ENCODE results near the gene C20orf202.

Gene C20orf202

GRCh38 chr20:1182106-1182505 lies 21.1 kb upstream of the C20orf202 start:
- no peak overlapping the region for H3K27ac ChIP-seq (ENCODE audit: insufficient read depth, low read depth, low read length, poor library complexity, severe bottlenecking)
- no peaks in the 10 kb centered on the region for H3K4me1 ChIP-seq (ENCODE audit: control insufficient read depth, insufficient read depth, low read length)
- WGBS, 2 experiments: 74 to 76% methylated on average over 4 of the region's 4 CpGs
- H3K4me3 ChIP-seq (ENCODE audit: insufficient read depth, low read depth, low read length): no peak overlapping the region
- no peaks in the 10 kb centered on the region for H3K36me3 ChIP-seq (ENCODE audit: control insufficient read depth, insufficient read depth, low read length)
- H3K27me3 ChIP-seq (ENCODE audit: control insufficient read depth, insufficient read depth, low read length, poor library complexity, severe bottlenecking): peaks cover 38% of the 10 kb centered on the region
- no peaks in the 10 kb centered on the region for H3K9me3 ChIP-seq (ENCODE audit: control insufficient read depth, low read length)

- Histone ChIP-seq H3K4me3 (ENCODE audit: insufficient read depth, low read depth, low read length) (no peak overlapping the region), H3K36me3 (ENCODE audit: control insufficient read depth, insufficient read depth, low read length) (no peaks in the 10 kb centered on the region), H3K4me1 (ENCODE audit: control insufficient read depth, insufficient read depth, low read length) (no peaks in the 10 kb centered on the region), H3K27ac (ENCODE audit: insufficient read depth, low read depth, low read length, poor library complexity, severe bottlenecking) (no peak overlapping the region), H3K27me3 (ENCODE audit: control insufficient read depth, insufficient read depth, low read length, poor library complexity, severe bottlenecking) (peaks cover 38% of the 10 kb centered on the region), H3K9me3 (ENCODE audit: control insufficient read depth, low read length) (no peaks in the 10 kb centered on the region)
- 89 to 97% methylated on average over 6 of the region's 6 CpGs for WGBS, 2 experiments
Observed at GRCh38 chr20:1183153-1183552, 20.1 kb upstream of the C20orf202 start.

- Histone ChIP-seq H3K9me3 (ENCODE audit: control insufficient read depth, low read length) (no peaks in the 10 kb centered on the region), H3K27me3 (ENCODE audit: control insufficient read depth, insufficient read depth, low read length, poor library complexity, severe bottlenecking) (peaks cover 38% of the 10 kb centered on the region), H3K36me3 (ENCODE audit: control insufficient read depth, insufficient read depth, low read length) (no peaks in the 10 kb centered on the region), H3K27ac (ENCODE audit: insufficient read depth, low read depth, low read length, poor library complexity, severe bottlenecking) (no peak overlapping the region), H3K4me3 (ENCODE audit: insufficient read depth, low read depth, low read length) (peak overlapping the region; percentile 46), H3K4me1 (ENCODE audit: control insufficient read depth, insufficient read depth, low read length) (no peaks in the 10 kb centered on the region)
- 65 to 69% methylated on average over 13 of the region's 13 CpGs for WGBS, 2 experiments
Observed at GRCh38 chr20:1184260-1184637, 19.0 kb upstream of the C20orf202 start.

GRCh38 chr20:1184638-1185315 lies 18.5 kb upstream of the C20orf202 start, which contains the start of gene TMEM74B:
Gene TMEM74B (minus strand): TSS chr20:1184981. CDS start chr20:1183801, 1,180 bp downstream.
- Histone ChIP-seq H3K4me1 (ENCODE audit: control insufficient read depth, insufficient read depth, low read length) (no peaks in the 10 kb centered on the region), H3K36me3 (ENCODE audit: control insufficient read depth, insufficient read depth, low read length) (no peaks in the 10 kb centered on the region), H3K9me3 (ENCODE audit: control insufficient read depth, low read length) (no peaks in the 10 kb centered on the region), H3K27ac (ENCODE audit: insufficient read depth, low read depth, low read length, poor library complexity, severe bottlenecking) (no peak within 1 kb of the TSS), H3K27me3 (ENCODE audit: control insufficient read depth, insufficient read depth, low read length, poor library complexity, severe bottlenecking) (peaks cover 38% of the 10 kb centered on the region), H3K4me3 (ENCODE audit: insufficient read depth, low read depth, low read length) (peak within 1 kb of the TSS; percentile 46)
- WGBS, 2 experiments: 5% methylated on average over 76 of the region's 76 CpGs

GRCh38 chr20:1185316-1185741 lies 17.9 kb upstream of the C20orf202 start:
- no peaks in the 10 kb centered on the region for H3K4me1 ChIP-seq (ENCODE audit: control insufficient read depth, insufficient read depth, low read length)
- H3K4me3 ChIP-seq (ENCODE audit: insufficient read depth, low read depth, low read length): peak overlapping the region; percentile 46
- no peaks in the 10 kb centered on the region for H3K36me3 ChIP-seq (ENCODE audit: control insufficient read depth, insufficient read depth, low read length)
- peaks cover 38% of the 10 kb centered on the region for H3K27me3 ChIP-seq (ENCODE audit: control insufficient read depth, insufficient read depth, low read length, poor library complexity, severe bottlenecking)
- WGBS, 2 experiments: 0% methylated on average over 54 of the region's 54 CpGs
- no peak overlapping the region for H3K27ac ChIP-seq (ENCODE audit: insufficient read depth, low read depth, low read length, poor library complexity, severe bottlenecking)
- no peaks in the 10 kb centered on the region for H3K9me3 ChIP-seq (ENCODE audit: control insufficient read depth, low read length)

- no peaks in the 10 kb centered on the region for H3K9me3 ChIP-seq (ENCODE audit: control insufficient read depth, low read length)
- no peaks in the 10 kb centered on the region for H3K4me1 ChIP-seq (ENCODE audit: control insufficient read depth, insufficient read depth, low read length)
- no peaks in the 10 kb centered on the region for H3K36me3 ChIP-seq (ENCODE audit: control insufficient read depth, insufficient read depth, low read length)
- peaks cover 38% of the 10 kb centered on the region for H3K27me3 ChIP-seq (ENCODE audit: control insufficient read depth, insufficient read depth, low read length, poor library complexity, severe bottlenecking)
- peak overlapping the region; percentile 46 for H3K4me3 ChIP-seq (ENCODE audit: insufficient read depth, low read depth, low read length)
- H3K27ac ChIP-seq (ENCODE audit: insufficient read depth, low read depth, low read length, poor library complexity, severe bottlenecking): no peak overlapping the region
- WGBS, 2 experiments: 17% methylated on average over 18 to 20 of the region's 20 CpGs
Observed at GRCh38 chr20:1185790-1186334, 17.4 kb upstream of the C20orf202 start.

- Histone ChIP-seq H3K36me3 (ENCODE audit: control insufficient read depth, insufficient read depth, low read length) (no peaks in the 10 kb centered on the region), H3K9me3 (ENCODE audit: control insufficient read depth, low read length) (no peaks in the 10 kb centered on the region), H3K4me1 (ENCODE audit: control insufficient read depth, insufficient read depth, low read length) (no peaks in the 10 kb centered on the region), H3K27ac (ENCODE audit: insufficient read depth, low read depth, low read length, poor library complexity, severe bottlenecking) (no peak overlapping the region), H3K4me3 (ENCODE audit: insufficient read depth, low read depth, low read length) (no peak overlapping the region), H3K27me3 (ENCODE audit: control insufficient read depth, insufficient read depth, low read length, poor library complexity, severe bottlenecking) (peaks cover 38% of the 10 kb centered on the region)
- whole genome bisulfite sequencing, 2 experiments: 71 to 75% methylated on average over 13 of the region's 13 CpGs
Observed at GRCh38 chr20:1186367-1186991, 16.8 kb upstream of the C20orf202 start.

- WGBS, 2 experiments: 72 to 73% methylated on average over 4 of the region's 4 CpGs
- H3K27me3 ChIP-seq (ENCODE audit: control insufficient read depth, insufficient read depth, low read length, poor library complexity, severe bottlenecking): peaks cover 32% of the 10 kb centered on the region
- no peak overlapping the region for H3K27ac ChIP-seq (ENCODE audit: insufficient read depth, low read depth, low read length, poor library complexity, severe bottlenecking)
- H3K4me3 ChIP-seq (ENCODE audit: insufficient read depth, low read depth, low read length): no peak overlapping the region
- no peaks in the 10 kb centered on the region for H3K4me1 ChIP-seq (ENCODE audit: control insufficient read depth, insufficient read depth, low read length)
- no peaks in the 10 kb centered on the region for H3K9me3 ChIP-seq (ENCODE audit: control insufficient read depth, low read length)
- H3K36me3 ChIP-seq (ENCODE audit: control insufficient read depth, insufficient read depth, low read length): no peaks in the 10 kb centered on the region
Observed at GRCh38 chr20:1187605-1188171, 15.6 kb upstream of the C20orf202 start.

GRCh38 chr20:1188347-1188746 lies 14.9 kb upstream of the C20orf202 start:
- Histone ChIP-seq H3K27ac (ENCODE audit: insufficient read depth, low read depth, low read length, poor library complexity, severe bottlenecking) (no peak overlapping the region), H3K27me3 (ENCODE audit: control insufficient read depth, insufficient read depth, low read length, poor library complexity, severe bottlenecking) (peaks cover 26% of the 10 kb centered on the region), H3K4me1 (ENCODE audit: control insufficient read depth, insufficient read depth, low read length) (no peaks in the 10 kb centered on the region), H3K36me3 (ENCODE audit: control insufficient read depth, insufficient read depth, low read length) (no peaks in the 10 kb centered on the region), H3K4me3 (ENCODE audit: insufficient read depth, low read depth, low read length) (no peak overlapping the region), H3K9me3 (ENCODE audit: control insufficient read depth, low read length) (no peaks in the 10 kb centered on the region)
- WGBS, 2 experiments: 80 to 92% methylated on average over 1 of the region's 1 CpG

- Histone ChIP-seq H3K27me3 (ENCODE audit: control insufficient read depth, insufficient read depth, low read length, poor library complexity, severe bottlenecking) (peaks cover 11% of the 10 kb centered on the region), H3K36me3 (ENCODE audit: control insufficient read depth, insufficient read depth, low read length) (no peaks in the 10 kb centered on the region), H3K9me3 (ENCODE audit: control insufficient read depth, low read length) (no peaks in the 10 kb centered on the region), H3K4me1 (ENCODE audit: control insufficient read depth, insufficient read depth, low read length) (no peaks in the 10 kb centered on the region), H3K27ac (ENCODE audit: insufficient read depth, low read depth, low read length, poor library complexity, severe bottlenecking) (no peak overlapping the region), H3K4me3 (ENCODE audit: insufficient read depth, low read depth, low read length) (no peak overlapping the region)
- WGBS, 2 experiments: 84 to 87% methylated on average over 1 of the region's 1 CpG
Observed at GRCh38 chr20:1189827-1190226, 13.4 kb upstream of the C20orf202 start.
